Mucosa of stomach (tissue), 1 donor: ENCODE data around the gene C2CD2L.

ENCODE experiments used
- H3K27me3 ChIP-seq: one replicate; pipeline ENCODE4 v1.7.0; 2013; ENCODE audit warnings: mild to moderate bottlenecking, low read length; ENCODE audit not compliant: control insufficient read depth, insufficient read depth
- H3K36me3 ChIP-seq: one replicate; pipeline ENCODE4 v1.7.0; 2013; ENCODE audit warnings: low read length; ENCODE audit not compliant: control insufficient read depth, insufficient read depth
- H3K4me1 ChIP-seq: one replicate; pipeline ENCODE4 v1.7.0; 2013; ENCODE audit warnings: mild to moderate bottlenecking, low read length; ENCODE audit not compliant: control insufficient read depth, insufficient read depth
- H3K4me3 ChIP-seq: one replicate; pipeline ENCODE4 v1.7.0; 2013; ENCODE audit warnings: low read length
- H3K9ac ChIP-seq: one replicate; pipeline ENCODE4 v1.7.0; 2013; ENCODE audit warnings: mild to moderate bottlenecking, low read length, moderate library complexity
- H3K9me3 ChIP-seq: one replicate; pipeline ENCODE4 v1.7.0; 2013; ENCODE audit warnings: mild to moderate bottlenecking, low read length, moderate library complexity; ENCODE audit not compliant: control insufficient read depth
- donor health status: Pancreatic carcinoma.

The C2CD2L gene

DNA sequence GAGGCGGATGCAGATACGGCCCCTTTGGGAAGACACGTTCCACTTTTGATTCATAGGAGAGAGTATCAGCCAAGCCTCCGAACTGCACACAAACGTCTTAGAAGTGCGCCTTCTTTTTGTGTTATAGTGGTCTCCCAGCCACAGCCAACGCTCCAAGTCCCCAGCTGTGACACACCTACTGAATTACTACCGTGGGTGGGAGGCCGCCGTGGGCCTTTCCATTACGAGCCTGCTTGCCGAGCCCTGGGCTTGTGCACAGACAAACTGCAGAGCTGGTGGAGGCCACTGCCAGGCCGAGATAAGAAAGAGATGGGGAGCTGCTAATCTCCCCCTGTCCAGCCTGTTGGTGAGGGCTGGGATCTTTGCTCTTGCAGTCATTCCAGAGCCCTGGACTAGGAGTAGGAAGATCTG, 21.7 kb upstream of the C2CD2L start:
- no peaks in the 10 kb centered on the region for H3K9me3 ChIP-seq
- H3K9ac ChIP-seq: peak overlapping the region; percentile 76
- no peaks in the 10 kb centered on the region for H3K27me3 ChIP-seq
- H3K36me3 ChIP-seq: peaks cover 13% of the 10 kb centered on the region
- H3K4me3 ChIP-seq: peak overlapping the region; percentile 81
- H3K4me1 ChIP-seq: peaks cover 14% of the 10 kb centered on the region

DNA sequence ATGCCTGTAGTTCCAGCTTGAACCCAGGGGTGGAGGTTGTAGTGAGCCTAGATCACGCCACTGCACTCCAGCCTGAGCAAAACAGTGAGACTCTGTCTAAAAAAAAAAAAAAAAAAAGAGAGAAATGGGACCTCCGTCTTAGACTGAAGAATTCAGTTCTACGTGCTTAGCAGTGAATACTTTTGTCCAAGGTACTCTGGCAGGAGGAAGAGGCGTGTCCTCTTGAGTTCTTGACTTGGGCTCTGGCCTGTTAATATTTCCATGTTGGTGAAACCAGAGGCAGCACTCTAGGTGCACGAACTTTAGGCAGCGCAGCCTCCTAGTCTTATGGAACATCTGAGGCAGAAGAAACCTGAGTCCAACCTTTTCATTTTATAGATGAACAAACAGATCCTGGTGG, 20.0 kb upstream of the C2CD2L start:
- no peak overlapping the region for H3K9ac ChIP-seq
- H3K36me3 ChIP-seq: no peaks in the 10 kb centered on the region
- H3K4me3 ChIP-seq: no peak overlapping the region
- peaks cover 14% of the 10 kb centered on the region for H3K4me1 ChIP-seq
- no peaks in the 10 kb centered on the region for H3K27me3 ChIP-seq
- H3K9me3 ChIP-seq: no peaks in the 10 kb centered on the region

DNA sequence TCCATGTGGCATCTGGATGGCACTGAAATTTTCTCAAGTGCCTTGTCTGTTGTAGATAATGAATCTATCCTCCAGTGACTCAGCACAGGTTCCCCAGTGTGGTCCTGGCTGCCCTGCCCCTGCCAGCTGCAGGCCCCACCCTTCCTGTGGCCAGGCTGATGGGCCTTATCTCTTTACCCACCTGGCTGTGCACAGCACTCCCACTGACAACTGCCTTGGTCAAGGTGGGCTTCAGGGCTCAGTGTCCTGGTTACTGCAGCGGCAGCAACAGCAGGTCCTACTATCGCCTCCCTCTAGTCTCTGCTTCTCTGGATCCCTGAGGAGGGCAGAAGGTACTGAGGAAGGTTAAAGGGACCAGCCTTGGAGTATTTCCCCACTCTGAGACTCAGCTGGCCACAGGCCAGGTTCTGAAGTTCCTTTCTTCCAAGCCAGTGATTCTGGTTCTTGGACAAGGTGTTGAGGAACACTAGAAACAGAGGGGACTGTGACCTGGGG, 19.4 kb upstream of the C2CD2L start:
- Histone ChIP-seq H3K9me3 (no peaks in the 10 kb centered on the region), H3K4me3 (no peak overlapping the region), H3K27me3 (no peaks in the 10 kb centered on the region), H3K9ac (no peak overlapping the region), H3K36me3 (no peaks in the 10 kb centered on the region), H3K4me1 (peaks cover 19% of the 10 kb centered on the region)

DNA sequence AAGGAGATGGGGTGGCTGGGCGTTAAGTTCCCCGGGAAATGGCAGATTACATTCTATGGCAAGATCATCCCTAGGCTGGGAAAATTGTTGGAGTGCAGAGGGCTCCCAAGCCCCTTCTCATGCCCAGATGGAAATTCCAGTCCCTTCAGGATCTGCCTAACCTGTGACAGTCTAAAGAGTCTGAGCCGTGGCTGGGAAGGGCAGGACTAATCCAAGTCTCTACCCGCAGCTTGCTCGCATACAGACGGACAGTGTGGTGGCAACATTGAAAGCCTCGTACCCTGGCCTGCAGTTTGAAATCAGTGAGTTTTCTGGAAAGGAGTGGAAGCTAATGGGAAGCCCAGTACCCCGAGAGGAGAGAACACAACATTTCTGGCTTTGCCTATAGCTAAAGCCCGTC, 18.7 kb upstream of the C2CD2L start:
- Histone ChIP-seq H3K4me1 (peaks cover 26% of the 10 kb centered on the region), H3K4me3 (no peak overlapping the region), H3K9me3 (no peaks in the 10 kb centered on the region), H3K36me3 (no peaks in the 10 kb centered on the region), H3K9ac (no peak overlapping the region), H3K27me3 (no peaks in the 10 kb centered on the region)

DNA sequence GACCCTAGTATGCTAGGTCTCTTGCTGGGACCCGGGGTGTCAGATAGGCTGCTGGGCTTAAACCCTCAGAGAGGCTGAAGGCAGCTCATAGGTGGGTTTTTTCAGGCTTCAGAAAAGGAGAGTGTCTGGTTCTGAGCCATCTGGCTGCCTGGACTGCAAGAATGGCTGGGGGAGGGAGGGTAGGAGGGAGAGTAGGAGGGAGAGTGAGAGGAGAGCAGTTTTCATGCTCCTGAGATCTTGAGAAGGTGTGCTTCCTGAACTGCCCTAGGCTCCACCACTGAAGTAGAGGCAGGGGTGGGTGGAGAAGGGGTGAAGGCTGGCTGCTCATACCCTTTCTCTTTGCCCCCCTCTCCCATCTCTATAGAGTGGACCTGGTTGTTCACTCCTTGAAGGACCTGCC, 17.8 kb upstream of the C2CD2L start:
- no peaks in the 10 kb centered on the region for H3K27me3 ChIP-seq
- H3K4me3 ChIP-seq: no peak overlapping the region
- no peak overlapping the region for H3K9ac ChIP-seq
- no peaks in the 10 kb centered on the region for H3K36me3 ChIP-seq
- H3K9me3 ChIP-seq: no peaks in the 10 kb centered on the region
- H3K4me1 ChIP-seq: peaks cover 31% of the 10 kb centered on the region

DNA sequence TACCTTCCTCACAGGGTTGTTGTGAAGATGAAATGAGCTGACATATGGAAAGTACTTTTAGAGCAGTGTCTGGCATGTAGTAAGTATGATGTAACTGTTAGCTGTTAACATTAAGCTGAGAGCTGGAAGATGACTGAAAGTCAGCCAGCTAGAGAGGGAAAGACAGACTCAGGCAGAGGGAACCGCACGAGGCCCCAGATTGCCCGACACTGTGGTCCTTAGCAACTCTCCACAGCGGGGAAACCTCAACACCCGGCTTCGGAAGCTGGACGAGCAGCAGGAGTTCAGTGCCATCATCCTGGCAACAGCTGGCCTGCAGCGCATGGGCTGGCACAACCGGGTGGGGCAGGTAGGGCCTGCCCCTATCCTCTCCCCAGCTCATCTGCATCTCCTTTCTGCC, 16.0 kb upstream of the C2CD2L start:
- no peak overlapping the region for H3K9ac ChIP-seq
- peaks cover 19% of the 10 kb centered on the region for H3K4me1 ChIP-seq
- no peaks in the 10 kb centered on the region for H3K9me3 ChIP-seq
- no peaks in the 10 kb centered on the region for H3K36me3 ChIP-seq
- no peaks in the 10 kb centered on the region for H3K27me3 ChIP-seq
- no peak overlapping the region for H3K4me3 ChIP-seq

DNA sequence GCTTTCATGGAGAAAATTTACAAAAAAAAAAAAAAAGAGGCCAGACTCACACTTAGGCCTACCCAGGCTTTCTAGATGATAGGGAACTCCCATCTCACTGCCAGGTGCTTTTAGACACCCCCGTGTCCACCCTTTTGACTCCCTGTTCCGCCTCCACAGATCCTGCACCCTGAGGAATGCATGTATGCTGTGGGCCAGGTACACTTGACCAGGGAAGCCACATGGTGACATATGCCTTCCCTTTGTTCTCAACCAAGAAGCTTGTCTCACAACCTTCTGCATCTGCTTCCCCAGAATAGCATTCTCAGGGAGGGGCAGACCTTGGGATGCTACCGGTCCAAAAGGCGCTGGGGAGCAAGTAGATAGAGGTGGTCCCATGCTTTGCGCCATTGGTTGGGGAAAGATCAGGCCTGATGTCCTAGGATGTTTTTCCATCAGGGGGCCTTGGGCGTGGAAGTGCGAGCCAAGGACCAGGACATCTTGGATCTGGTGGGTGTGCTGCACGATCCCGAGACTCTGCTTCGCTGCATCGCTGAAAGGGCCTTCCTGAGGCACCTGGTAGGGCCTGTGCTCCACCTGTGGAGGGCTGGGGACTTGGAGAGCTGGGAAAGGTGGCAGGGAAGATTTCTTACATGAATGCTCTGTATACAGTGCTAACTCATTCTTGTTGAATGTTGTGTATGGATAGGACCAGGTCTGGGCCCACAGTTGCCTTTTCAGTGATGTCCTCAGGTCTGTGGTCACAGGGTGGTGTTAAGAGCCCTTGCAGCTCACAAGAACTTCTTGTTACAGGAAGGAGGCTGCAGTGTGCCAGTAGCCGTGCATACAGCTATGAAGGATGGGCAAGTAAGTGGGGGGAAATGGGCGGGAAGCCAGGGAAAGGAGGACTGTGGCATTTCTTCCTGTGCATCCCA, 14.9 kb upstream of the C2CD2L start:
- Histone ChIP-seq H3K4me3 (no peak overlapping the region), H3K36me3 (no peaks in the 10 kb centered on the region), H3K9me3 (no peaks in the 10 kb centered on the region), H3K4me1 (peaks cover 19% of the 10 kb centered on the region), H3K9ac (peak overlapping the region; percentile 70), H3K27me3 (no peaks in the 10 kb centered on the region)

DNA sequence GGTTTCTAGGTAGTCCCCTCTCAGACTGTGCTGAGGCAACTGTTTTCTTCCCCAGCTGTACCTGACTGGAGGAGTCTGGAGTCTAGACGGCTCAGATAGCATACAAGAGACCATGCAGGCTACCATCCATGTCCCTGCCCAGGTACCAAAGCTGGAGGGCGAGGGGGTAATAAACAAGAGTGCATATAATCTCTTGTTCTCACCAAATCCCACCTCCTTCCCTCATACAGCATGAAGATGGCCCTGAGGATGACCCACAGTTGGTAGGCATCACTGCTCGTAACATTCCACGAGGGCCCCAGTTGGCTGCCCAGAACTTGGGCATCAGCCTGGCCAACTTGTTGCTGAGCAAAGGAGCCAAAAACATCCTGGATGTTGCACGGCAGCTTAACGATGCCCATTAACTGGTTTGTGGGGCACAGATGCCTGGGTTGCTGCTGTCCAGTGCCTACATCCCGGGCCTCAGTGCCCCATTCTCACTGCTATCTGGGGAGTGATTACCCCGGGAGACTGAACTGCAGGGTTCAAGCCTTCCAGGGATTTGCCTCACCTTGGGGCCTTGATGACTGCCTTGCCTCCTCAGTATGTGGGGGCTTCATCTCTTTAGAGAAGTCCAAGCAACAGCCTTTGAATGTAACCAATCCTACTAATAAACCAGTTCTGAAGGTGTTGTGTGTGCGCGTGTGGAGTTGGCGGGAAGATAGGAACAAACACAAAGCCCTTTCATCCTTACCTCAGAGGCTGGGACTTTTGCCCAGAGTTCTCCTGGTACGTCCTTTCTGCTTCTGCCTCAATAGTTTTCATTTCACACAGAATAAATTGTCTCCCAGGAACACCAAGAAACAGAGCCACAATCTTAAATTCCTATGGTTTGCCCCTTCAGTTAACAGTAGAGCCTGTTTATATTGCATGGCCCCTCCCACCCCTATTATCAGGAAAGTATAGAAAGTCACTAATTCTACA, 14.0 kb upstream of the C2CD2L start:
- H3K4me1 ChIP-seq: peaks cover 19% of the 10 kb centered on the region
- H3K27me3 ChIP-seq: no peaks in the 10 kb centered on the region
- H3K36me3 ChIP-seq: peaks cover 6% of the 10 kb centered on the region
- H3K4me3 ChIP-seq: peak overlapping the region; percentile 34
- H3K9me3 ChIP-seq: no peaks in the 10 kb centered on the region
- peak overlapping the region; percentile 70 for H3K9ac ChIP-seq

DNA sequence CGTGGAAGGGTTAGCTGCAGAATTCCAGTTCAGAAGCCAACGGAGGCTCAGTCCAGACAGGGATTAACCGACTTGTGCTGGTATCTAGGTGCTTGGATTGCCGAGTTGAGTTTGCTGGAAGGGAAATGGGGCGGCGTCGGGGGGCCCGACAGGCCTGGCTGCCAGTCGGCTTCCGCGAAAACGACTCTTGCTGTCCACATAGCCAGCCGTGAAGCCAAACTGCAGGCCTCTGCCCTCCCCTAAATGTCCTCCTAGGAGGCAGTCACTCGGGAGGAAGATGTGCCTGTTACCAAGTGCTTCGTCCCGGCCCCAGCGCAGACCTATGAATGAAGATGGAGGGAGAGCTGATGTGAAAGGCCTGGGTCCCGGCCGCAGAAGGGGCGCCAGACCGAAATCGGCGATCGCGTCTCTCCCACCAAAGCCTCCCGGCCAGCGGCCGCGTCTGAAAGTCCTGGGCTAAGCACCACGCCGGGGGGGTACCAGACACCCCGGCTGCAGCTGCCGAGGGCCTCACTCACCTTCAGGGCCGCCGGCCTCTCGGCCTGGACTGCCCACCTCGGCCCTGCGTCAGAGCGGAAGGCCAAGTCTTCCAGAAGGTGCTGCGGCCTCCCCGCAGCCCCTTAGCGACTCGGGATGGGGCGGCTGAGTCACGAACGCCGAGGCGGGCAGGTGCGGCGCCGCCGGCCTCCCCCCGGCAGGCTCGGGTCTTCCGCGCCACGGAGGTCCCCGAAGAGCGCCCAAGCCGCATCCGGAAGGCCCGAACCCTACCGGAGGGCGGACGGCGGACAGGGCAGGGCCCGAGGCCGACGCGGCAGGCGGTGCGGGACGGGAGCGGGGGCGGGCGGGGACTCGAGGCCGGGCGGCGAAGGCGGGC, 13.0 kb upstream of the C2CD2L start:
- Histone ChIP-seq H3K9me3 (no peaks in the 10 kb centered on the region), H3K36me3 (peaks cover 6% of the 10 kb centered on the region), H3K4me1 (peaks cover 19% of the 10 kb centered on the region), H3K4me3 (peak overlapping the region; percentile 34), H3K27me3 (no peaks in the 10 kb centered on the region), H3K9ac (peak overlapping the region; percentile 70)

DNA sequence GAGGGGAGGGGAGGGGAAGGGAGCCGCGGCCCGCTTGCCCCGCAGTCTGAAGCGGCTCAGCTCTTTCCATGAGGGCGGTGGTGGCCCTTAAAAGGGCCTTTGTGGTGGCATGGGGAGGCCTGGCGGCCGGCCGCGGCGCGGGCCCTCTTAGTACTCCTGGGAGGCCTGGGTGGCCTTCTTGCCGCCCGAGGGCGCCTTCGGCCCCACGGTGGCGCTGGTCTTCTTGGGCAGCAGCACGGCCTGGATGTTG, 12.4 kb upstream of the C2CD2L start:
- H3K9ac ChIP-seq: peak overlapping the region; percentile 70
- H3K9me3 ChIP-seq: no peaks in the 10 kb centered on the region
- H3K27me3 ChIP-seq: no peaks in the 10 kb centered on the region
- peaks cover 19% of the 10 kb centered on the region for H3K4me1 ChIP-seq
- peaks cover 6% of the 10 kb centered on the region for H3K36me3 ChIP-seq
- peak overlapping the region; percentile 81 for H3K4me3 ChIP-seq

DNA sequence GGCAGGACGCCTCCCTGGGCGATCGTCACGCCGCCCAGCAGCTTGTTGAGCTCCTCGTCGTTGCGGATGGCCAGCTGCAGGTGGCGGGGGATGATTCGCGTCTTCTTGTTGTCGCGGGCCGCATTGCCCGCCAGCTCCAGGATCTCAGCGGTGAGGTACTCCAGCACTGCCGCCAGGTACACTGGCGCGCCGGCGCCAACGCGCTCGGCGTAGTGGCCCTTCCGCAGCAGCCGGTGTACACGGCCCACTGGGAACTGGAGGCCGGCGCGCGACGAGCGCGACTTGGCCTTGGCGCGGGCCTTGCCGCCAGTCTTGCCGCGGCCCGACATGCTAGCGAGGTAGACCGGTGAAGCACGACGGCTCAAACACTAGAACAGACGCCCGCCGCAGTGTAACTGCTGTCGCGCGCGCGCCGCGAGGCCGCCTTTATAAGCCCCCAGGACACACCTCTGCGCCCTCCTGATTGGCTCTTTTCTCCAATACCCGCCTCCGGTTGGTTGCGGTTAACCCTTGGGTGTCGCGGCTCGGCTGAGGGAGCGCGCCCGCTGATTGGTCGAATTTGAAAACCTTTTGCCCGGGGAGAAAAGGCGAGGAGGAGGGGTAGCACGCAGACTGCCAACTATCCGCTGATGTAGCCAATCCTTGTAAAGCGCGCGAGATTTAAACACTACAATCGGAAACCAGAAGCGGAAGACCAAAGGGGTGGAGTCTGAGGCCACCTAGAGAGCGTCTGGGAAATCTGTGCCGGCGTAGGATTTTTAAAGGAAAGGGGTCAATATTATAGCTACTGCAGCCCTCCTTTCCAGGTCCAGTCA, 11.9 kb upstream of the C2CD2L start:
- Histone ChIP-seq H3K27me3 (no peaks in the 10 kb centered on the region), H3K36me3 (peaks cover 6% of the 10 kb centered on the region), H3K4me3 (peak overlapping the region; percentile 81), H3K9ac (peak overlapping the region; percentile 70), H3K4me1 (peaks cover 19% of the 10 kb centered on the region), H3K9me3 (no peaks in the 10 kb centered on the region)
